ENCODE data around the gene TNFSF8.

DNA sequence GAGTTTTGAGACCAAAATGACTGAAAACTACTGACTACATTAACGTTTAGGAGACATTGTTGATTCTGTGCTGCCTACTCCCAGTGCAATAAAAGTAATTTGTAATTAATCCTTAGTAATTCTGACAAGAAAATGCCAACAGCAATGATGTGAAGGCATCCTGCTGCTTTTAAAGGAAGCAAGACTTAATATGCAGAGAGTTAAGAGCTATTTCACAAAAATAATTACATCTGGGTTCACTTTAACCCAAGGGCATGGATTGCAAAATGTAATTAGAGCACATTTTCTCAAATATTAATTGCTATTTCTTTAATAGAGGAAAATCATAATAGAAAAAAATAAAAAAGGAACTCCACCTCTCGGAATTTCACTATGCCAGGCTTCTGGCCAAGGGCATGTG is 22.7 kb upstream of the TNFSF8 start:
- TF ChIP-seq, protein P1, sequence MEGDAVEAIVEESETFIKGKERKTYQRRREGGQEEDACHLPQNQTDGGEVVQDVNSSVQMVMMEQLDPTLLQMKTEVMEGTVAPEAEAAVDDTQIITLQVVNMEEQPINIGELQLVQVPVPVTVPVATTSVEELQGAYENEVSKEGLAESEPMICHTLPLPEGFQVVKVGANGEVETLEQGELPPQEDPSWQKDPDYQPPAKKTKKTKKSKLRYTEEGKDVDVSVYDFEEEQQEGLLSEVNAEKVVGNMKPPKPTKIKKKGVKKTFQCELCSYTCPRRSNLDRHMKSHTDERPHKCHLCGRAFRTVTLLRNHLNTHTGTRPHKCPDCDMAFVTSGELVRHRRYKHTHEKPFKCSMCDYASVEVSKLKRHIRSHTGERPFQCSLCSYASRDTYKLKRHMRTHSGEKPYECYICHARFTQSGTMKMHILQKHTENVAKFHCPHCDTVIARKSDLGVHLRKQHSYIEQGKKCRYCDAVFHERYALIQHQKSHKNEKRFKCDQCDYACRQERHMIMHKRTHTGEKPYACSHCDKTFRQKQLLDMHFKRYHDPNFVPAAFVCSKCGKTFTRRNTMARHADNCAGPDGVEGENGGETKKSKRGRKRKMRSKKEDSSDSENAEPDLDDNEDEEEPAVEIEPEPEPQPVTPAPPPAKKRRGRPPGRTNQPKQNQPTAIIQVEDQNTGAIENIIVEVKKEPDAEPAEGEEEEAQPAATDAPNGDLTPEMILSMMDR (IDR thresholded peaks at IDR 0.05): no peak
- no peak for TF ChIP-seq ZFX (IDR thresholded peaks at IDR 0.05; ENCODE audit: borderline replicate concordance)

Measured in 22Rv1 (cell line).